ENCODE measurements around the gene MARCHF11. TPM values are rescaled to one million over a fixed set of nuclear protein-coding genes. Genes with fewer than 3 reads are reported as not detected.

Gene MARCHF11, protein sequence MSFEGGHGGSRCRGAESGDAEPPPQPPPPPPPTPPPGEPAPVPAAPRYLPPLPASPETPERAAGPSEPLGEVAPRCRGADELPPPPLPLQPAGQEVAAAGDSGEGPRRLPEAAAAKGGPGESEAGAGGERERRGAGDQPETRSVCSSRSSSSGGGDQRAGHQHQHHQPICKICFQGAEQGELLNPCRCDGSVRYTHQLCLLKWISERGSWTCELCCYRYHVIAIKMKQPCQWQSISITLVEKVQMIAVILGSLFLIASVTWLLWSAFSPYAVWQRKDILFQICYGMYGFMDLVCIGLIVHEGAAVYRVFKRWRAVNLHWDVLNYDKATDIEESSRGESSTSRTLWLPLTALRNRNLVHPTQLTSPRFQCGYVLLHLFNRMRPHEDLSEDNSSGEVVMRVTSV
- total RNA-seq (under 1 TPM in 2 of 7 donors, not detected in 5; 0.24 to 0.25 TPM), polyA plus RNA-seq (under 1 TPM; 0.25 to 0.27 TPM)
- long read RNA-seq, donor 1 = 0 reads
- long read RNA-seq, donor 2 = 0 reads
- long read RNA-seq, donor 3 = 0 reads

GRCh38 chr5:16179511-16179935 lies at the start of gene MARCHF11:
Gene MARCHF11 (minus strand): TSS chr5:16179791. CDS start chr5:16179575, 216 bp downstream.
- no peak within 1 kb of the TSS for H3K27ac ChIP-seq
- TF ChIP-seq EP300 (IDR thresholded peaks at IDR 0.05) (no peak), POLR2A (IDR thresholded peaks at IDR 0.05) (no peak)
- TF ChIP-seq, protein P1, sequence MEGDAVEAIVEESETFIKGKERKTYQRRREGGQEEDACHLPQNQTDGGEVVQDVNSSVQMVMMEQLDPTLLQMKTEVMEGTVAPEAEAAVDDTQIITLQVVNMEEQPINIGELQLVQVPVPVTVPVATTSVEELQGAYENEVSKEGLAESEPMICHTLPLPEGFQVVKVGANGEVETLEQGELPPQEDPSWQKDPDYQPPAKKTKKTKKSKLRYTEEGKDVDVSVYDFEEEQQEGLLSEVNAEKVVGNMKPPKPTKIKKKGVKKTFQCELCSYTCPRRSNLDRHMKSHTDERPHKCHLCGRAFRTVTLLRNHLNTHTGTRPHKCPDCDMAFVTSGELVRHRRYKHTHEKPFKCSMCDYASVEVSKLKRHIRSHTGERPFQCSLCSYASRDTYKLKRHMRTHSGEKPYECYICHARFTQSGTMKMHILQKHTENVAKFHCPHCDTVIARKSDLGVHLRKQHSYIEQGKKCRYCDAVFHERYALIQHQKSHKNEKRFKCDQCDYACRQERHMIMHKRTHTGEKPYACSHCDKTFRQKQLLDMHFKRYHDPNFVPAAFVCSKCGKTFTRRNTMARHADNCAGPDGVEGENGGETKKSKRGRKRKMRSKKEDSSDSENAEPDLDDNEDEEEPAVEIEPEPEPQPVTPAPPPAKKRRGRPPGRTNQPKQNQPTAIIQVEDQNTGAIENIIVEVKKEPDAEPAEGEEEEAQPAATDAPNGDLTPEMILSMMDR (IDR thresholded peaks at IDR 0.05) = no peak
- intact Hi-C loops (cut with DNase I) = no loop called here

DNA sequence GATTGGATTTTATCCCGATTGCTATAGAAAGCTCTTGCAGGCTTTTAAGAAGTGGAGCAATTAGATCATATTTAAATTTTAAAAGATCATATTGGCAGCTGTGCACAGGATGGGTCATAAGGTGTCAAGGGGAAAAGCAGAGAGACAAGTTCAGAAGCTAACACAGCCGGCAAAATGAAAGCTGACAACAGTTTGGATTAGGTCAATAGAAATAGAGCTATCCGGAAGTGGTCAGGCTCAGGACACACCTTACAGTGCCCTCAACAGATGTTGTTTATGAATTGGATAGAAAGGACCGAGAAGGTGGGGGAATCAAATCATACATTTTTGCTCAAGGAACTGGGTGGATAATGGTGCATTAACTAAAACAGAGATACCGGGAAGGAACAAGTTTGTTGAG lies 46.3 kb upstream of the MARCHF11 start:
- intact Hi-C loops (cut with DNase I) = no loop called here
- Histone ChIP-seq H3K4me1 (ENCODE audit: insufficient read depth) (no peaks in the 10 kb centered on the region), H3K4me3 (no peak overlapping the region), H3K9me3 (no peaks in the 10 kb centered on the region), H3K36me3 (no peaks in the 10 kb centered on the region), H3K27me3 (no peaks in the 10 kb centered on the region), H3K27ac (no peak overlapping the region)
- 76 to 83% (median 76%) methylated on average over 5 of the region's 5 CpGs for WGBS, 3 donors
- DNase-seq = no peak
- TF ChIP-seq, protein P1 (IDR thresholded peaks at IDR 0.05) = no peak
- TF ChIP-seq EP300 (IDR thresholded peaks at IDR 0.05) (no peak), POLR2A (IDR thresholded peaks at IDR 0.05) (no peak)

More at GRCh38 chr5:16179511-16179935, at the start of gene MARCHF11:
- H3K9me3 ChIP-seq = no peaks in the 10 kb centered on the region
- WGBS, 3 donors = 1 to 8% (median 4%) methylated on average over 5 to 59 of the region's 59 CpGs
- H3K36me3 ChIP-seq = no peaks in the 10 kb centered on the region
- no peak within 1 kb of the TSS for H3K4me3 ChIP-seq
- peaks cover 3% of the 10 kb centered on the region for H3K4me1 ChIP-seq (ENCODE audit: insufficient read depth)
- H3K27me3 ChIP-seq = no peaks in the 10 kb centered on the region
- peak in 2 of 5 donors; percentile 16 to 21 for DNase-seq

DNA sequence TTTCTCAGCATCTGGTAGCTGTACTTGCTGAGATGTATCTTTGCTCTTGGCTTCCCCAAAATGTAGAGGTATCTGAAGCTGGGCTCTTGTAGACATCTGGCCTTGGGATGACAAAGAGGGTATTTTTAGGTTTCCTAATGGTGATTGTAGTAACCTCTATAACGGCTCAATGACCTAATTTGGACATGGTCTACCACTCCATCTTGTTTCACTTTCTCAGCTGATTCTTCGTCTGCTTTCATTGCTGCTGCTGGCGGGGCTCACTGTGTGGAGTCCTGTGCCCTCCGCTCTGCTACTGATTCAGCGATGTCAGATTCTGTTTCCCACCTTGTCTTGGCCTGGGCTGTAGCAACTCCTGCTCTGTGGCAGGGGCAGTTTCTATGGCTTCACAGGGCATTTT lies 12.7 kb upstream of the MARCHF11 start:
- intact Hi-C loops (cut with DNase I) = no loop called here
- no peak for DNase-seq
- Histone ChIP-seq H3K27ac (no peak overlapping the region), H3K36me3 (no peaks in the 10 kb centered on the region), H3K27me3 (no peaks in the 10 kb centered on the region), H3K4me3 (no peak overlapping the region), H3K4me1 (ENCODE audit: insufficient read depth) (no peaks in the 10 kb centered on the region), H3K9me3 (peaks cover 0 to 3% of the 10 kb centered on the region in 2 donors)
- TF ChIP-seq, protein P1 (IDR thresholded peaks at IDR 0.05) = no peak
- TF ChIP-seq POLR2A (IDR thresholded peaks at IDR 0.05) = no peak
- no peak for TF ChIP-seq EP300 (IDR thresholded peaks at IDR 0.05)
- 74 to 78% (median 75%) methylated on average over 5 of the region's 5 CpGs for WGBS, 3 donors

- Histone ChIP-seq H3K36me3 (no peaks in the 10 kb centered on the region), H3K4me3 (no peak overlapping the region), H3K27me3 (no peaks in the 10 kb centered on the region), H3K4me1 (ENCODE audit: insufficient read depth) (peaks cover 3% of the 10 kb centered on the region), H3K27ac (no peak overlapping the region), H3K9me3 (no peaks in the 10 kb centered on the region)
- intact Hi-C loops (cut with DNase I) = no loop called here
- TF ChIP-seq, protein P1 (IDR thresholded peaks at IDR 0.05) = no peak
- TF ChIP-seq EP300 (IDR thresholded peaks at IDR 0.05) (no peak), POLR2A (IDR thresholded peaks at IDR 0.05) (no peak)
- WGBS, 3 donors = 12 to 23% (median 20%) methylated on average over 7 of the region's 7 CpGs
- no peak for DNase-seq
Measured at GRCh38 chr5:16180789-16181082, 1.1 kb upstream of the MARCHF11 start.

All from ovary (tissue), 10 donors.